Measurements from ENCODE around the gene CD69.

CD69 gene

GRCh38 chr12:9755035-9755434 is 5.7 kb downstream of the CD69 start:
- TF ChIP-seq CTCF (IDR thresholded peaks at IDR 0.05; ENCODE audit: extremely low read depth, missing control alignments) = no peak
- no peak for DNase-seq (ENCODE audit: low spot score)

GRCh38 chr12:9754099-9754927 is 6.4 kb downstream of the CD69 start:
- no peak for TF ChIP-seq CTCF (IDR thresholded peaks at IDR 0.05; ENCODE audit: extremely low read depth, missing control alignments)
- no peak for DNase-seq (ENCODE audit: low spot score)

- no peak for DNase-seq (ENCODE audit: low spot score)
- TF ChIP-seq CTCF (IDR thresholded peaks at IDR 0.05; ENCODE audit: extremely low read depth, missing control alignments) = no peak
Measured at GRCh38 chr12:9753498-9753897, 7.2 kb downstream of the CD69 start.

GRCh38 chr12:9753073-9753472 is 7.6 kb downstream of the CD69 start:
- TF ChIP-seq CTCF (IDR thresholded peaks at IDR 0.05; ENCODE audit: extremely low read depth, missing control alignments) = no peak
- DNase-seq (ENCODE audit: low spot score) = no peak

GRCh38 chr12:9752145-9752933 is 8.4 kb downstream of the CD69 start:
- no peak for DNase-seq (ENCODE audit: low spot score)
- no peak for TF ChIP-seq CTCF (IDR thresholded peaks at IDR 0.05; ENCODE audit: extremely low read depth, missing control alignments)

- no peak for DNase-seq (ENCODE audit: low spot score)
- peak; percentile 31 for TF ChIP-seq CTCF (IDR thresholded peaks at IDR 0.05; ENCODE audit: extremely low read depth, missing control alignments)
Measured at GRCh38 chr12:9751204-9752144, 9.2 kb downstream of the CD69 start.
